ENCODE data around the gene KRT27. TPM values are rescaled to one million over a fixed set of nuclear protein-coding genes. Genes with fewer than 3 reads are reported as not detected.
A peak's percentile ranks its signal among the peaks of the same experiment; 100 is the strongest.

Gene KRT27
- total and polyA plus RNA-seq, 9 of the 15 experiments (the other 6 are each of a cell fraction or from before 2014, with no cell fraction given): 0.10 TPM; not detected in 8

DNA sequence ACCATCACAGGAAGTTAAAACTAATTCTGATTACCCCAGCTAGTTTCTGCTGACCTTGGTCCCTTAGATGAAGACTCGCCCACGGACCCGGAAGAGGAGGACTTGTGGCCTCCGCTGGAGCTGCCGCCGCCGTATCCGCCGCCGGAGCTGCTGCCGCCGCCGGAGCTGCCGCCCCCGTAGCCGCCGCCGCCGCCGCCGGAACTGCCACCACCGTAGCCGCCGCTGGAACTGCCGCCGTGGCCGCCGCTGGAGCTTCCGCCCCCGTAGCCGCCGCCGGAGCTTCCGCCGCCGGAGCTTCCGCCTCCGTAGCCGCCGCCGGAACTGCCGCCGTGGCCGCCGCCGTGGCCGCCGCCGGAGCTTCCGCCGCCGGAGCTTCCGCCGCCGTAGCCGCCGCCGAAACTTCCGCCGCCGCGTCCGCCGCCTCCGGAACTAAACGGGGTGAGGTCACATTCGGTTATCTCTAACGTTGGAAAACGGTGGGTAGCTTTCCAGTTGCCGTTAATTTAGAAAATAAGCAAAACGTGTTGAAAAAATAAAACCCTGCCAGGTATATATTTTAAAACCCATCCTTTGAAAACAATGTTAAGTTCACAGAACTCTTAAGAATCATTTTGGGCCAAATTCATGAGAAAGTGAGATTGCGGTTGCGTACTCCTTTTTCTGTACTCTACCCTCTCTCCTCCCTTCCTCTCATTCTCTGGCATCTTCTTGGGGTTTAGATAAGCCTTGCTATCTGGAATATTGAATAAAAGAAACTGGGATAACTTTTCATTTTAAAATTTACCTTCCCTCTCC lies 36.6 kb upstream of the KRT27 start (continued):
- TF ChIP-seq KLF1 (tag; IDR thresholded peaks at IDR 0.05) (peak; percentile 70; the same call in 1 of the 2 replicates), RB1 (IDR thresholded peaks at IDR 0.05; ENCODE audit: low read depth) (peak; percentile 84), ZBTB17 (CRISPR knock-in tag; IDR thresholded peaks at IDR 0.05) (peak; percentile 90), RFX1 (IDR thresholded peaks at IDR 0.05) (no peak), POLR2A (conservative IDR thresholded peaks at IDR 0.05) (peak; percentile 85), POLR2AphosphoS2 (IDR thresholded peaks at IDR 0.05; ENCODE audit: low read length) (0 out of 2 replicates have a peak, but pooled peaks have one; percentile 49), MYBL2 (IDR thresholded peaks at IDR 0.05; ENCODE audit: low read depth) (no peak; the same call in 1 of the 2 replicates), MYBL2 (CRISPR knock-in tag; IDR thresholded peaks at IDR 0.05; ENCODE audit: borderline replicate concordance) (no peak), SAFB (IDR thresholded peaks at IDR 0.05; ENCODE audit: borderline replicate concordance, low read depth, low read length) (no peak), HNRNPL (IDR thresholded peaks at IDR 0.05; ENCODE audit: low read depth, low read length) (0 out of 2 replicates have a peak, but pooled peaks have one; percentile 20), ZNF76 (CRISPR knock-in tag; IDR thresholded peaks at IDR 0.05; ENCODE audit: borderline replicate concordance) (0 out of 2 replicates have a peak, but pooled peaks have one; percentile 43), GATAD2B (IDR thresholded peaks at IDR 0.05; ENCODE audit: borderline replicate concordance) (peak; percentile 69; the same call in 1 of the 2 replicates), NFATC3 (IDR thresholded peaks at IDR 0.05) (peak; percentile 83; the same call in 1 of the 2 replicates)
- TF ChIP-seq, protein P1, sequence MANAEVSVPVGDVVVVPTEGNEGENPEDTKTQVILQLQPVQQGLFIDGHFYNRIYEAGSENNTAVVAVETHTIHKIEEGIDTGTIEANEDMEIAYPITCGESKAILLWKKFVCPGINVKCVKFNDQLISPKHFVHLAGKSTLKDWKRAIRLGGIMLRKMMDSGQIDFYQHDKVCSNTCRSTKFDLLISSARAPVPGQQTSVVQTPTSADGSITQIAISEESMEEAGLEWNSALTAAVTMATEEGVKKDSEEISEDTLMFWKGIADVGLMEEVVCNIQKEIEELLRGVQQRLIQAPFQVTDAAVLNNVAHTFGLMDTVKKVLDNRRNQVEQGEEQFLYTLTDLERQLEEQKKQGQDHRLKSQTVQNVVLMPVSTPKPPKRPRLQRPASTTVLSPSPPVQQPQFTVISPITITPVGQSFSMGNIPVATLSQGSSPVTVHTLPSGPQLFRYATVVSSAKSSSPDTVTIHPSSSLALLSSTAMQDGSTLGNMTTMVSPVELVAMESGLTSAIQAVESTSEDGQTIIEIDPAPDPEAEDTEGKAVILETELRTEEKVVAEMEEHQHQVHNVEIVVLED (CRISPR knock-in tag; IDR thresholded peaks at IDR 0.05): peak; percentile 27; the same call in 1 of the 2 replicates
- TF ChIP-seq, protein P2, sequence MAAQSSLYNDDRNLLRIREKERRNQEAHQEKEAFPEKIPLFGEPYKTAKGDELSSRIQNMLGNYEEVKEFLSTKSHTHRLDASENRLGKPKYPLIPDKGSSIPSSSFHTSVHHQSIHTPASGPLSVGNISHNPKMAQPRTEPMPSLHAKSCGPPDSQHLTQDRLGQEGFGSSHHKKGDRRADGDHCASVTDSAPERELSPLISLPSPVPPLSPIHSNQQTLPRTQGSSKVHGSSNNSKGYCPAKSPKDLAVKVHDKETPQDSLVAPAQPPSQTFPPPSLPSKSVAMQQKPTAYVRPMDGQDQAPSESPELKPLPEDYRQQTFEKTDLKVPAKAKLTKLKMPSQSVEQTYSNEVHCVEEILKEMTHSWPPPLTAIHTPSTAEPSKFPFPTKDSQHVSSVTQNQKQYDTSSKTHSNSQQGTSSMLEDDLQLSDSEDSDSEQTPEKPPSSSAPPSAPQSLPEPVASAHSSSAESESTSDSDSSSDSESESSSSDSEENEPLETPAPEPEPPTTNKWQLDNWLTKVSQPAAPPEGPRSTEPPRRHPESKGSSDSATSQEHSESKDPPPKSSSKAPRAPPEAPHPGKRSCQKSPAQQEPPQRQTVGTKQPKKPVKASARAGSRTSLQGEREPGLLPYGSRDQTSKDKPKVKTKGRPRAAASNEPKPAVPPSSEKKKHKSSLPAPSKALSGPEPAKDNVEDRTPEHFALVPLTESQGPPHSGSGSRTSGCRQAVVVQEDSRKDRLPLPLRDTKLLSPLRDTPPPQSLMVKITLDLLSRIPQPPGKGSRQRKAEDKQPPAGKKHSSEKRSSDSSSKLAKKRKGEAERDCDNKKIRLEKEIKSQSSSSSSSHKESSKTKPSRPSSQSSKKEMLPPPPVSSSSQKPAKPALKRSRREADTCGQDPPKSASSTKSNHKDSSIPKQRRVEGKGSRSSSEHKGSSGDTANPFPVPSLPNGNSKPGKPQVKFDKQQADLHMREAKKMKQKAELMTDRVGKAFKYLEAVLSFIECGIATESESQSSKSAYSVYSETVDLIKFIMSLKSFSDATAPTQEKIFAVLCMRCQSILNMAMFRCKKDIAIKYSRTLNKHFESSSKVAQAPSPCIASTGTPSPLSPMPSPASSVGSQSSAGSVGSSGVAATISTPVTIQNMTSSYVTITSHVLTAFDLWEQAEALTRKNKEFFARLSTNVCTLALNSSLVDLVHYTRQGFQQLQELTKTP (IDR thresholded peaks at IDR 0.05; ENCODE audit: low read depth in 1 of 2, partially characterized antibody in 2 of 2): peak; percentile 72 to 88
- TF ChIP-seq, protein P3, sequence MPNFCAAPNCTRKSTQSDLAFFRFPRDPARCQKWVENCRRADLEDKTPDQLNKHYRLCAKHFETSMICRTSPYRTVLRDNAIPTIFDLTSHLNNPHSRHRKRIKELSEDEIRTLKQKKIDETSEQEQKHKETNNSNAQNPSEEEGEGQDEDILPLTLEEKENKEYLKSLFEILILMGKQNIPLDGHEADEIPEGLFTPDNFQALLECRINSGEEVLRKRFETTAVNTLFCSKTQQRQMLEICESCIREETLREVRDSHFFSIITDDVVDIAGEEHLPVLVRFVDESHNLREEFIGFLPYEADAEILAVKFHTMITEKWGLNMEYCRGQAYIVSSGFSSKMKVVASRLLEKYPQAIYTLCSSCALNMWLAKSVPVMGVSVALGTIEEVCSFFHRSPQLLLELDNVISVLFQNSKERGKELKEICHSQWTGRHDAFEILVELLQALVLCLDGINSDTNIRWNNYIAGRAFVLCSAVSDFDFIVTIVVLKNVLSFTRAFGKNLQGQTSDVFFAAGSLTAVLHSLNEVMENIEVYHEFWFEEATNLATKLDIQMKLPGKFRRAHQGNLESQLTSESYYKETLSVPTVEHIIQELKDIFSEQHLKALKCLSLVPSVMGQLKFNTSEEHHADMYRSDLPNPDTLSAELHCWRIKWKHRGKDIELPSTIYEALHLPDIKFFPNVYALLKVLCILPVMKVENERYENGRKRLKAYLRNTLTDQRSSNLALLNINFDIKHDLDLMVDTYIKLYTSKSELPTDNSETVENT (CRISPR knock-in tag; IDR thresholded peaks at IDR 0.05): peak; percentile 58; the same call in 1 of the 2 replicates
- TF ChIP-seq, protein P4, sequence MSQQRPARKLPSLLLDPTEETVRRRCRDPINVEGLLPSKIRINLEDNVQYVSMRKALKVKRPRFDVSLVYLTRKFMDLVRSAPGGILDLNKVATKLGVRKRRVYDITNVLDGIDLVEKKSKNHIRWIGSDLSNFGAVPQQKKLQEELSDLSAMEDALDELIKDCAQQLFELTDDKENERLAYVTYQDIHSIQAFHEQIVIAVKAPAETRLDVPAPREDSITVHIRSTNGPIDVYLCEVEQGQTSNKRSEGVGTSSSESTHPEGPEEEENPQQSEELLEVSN (IDR thresholded peaks at IDR 0.05; ENCODE audit: borderline replicate concordance in 1 of 2, extremely low read depth in 1 of 2, insufficient read depth in 1 of 2, insufficient read length in 1 of 2, low read depth in 1 of 2, low read length in 1 of 2, poor library complexity in 1 of 2, severe bottlenecking in 1 of 2): peak in 1 of 2 experiments; percentile 55

Measured in K562 (cell line).